NCI-H2107 (cell line): ENCODE results near the gene NABP1.

Source experiments
- DNase-seq: peaks from one replicate; lab custom pipeline; 2025; lab: John Stamatoyannopoulos, UW

NABP1 gene

GRCh38 chr2:191680639-191681038 lies 2.7 kb downstream of the NABP1 start:
- DNase-seq = no peak

- DNase-seq = no peak
Observed at GRCh38 chr2:191682126-191682525, 4.2 kb downstream of the NABP1 start.

- DNase-seq = no peak
Observed at GRCh38 chr2:191686066-191686465, 8.1 kb downstream of the NABP1 start.

GRCh38 chr2:191686729-191687128 lies 8.8 kb downstream of the NABP1 start:
- no peak for DNase-seq

- no peak for DNase-seq
Observed at GRCh38 chr2:191687867-191688266, 9.9 kb downstream of the NABP1 start.

- DNase-seq = no peak
Observed at GRCh38 chr2:191688934-191689695, 11.2 kb downstream of the NABP1 start.

- DNase-seq = no peak
Observed at GRCh38 chr2:191690327-191690726, 12.4 kb downstream of the NABP1 start.

- DNase-seq = no peak
Observed at GRCh38 chr2:191691016-191691735, 13.2 kb downstream of the NABP1 start.

GRCh38 chr2:191691898-191692297 lies 14.0 kb downstream of the NABP1 start:
- DNase-seq = no peak

GRCh38 chr2:191692502-191693115 lies 14.7 kb downstream of the NABP1 start:
- no peak for DNase-seq

- no peak for DNase-seq
Observed at GRCh38 chr2:191693166-191693565, 15.2 kb downstream of the NABP1 start.

GRCh38 chr2:191693778-191694177 lies 15.8 kb downstream of the NABP1 start:
- no peak for DNase-seq

GRCh38 chr2:191696001-191696400 lies 18.1 kb downstream of the NABP1 start:
- DNase-seq = no peak

- no peak for DNase-seq
Observed at GRCh38 chr2:191696966-191697365, 19.0 kb downstream of the NABP1 start.

GRCh38 chr2:191697870-191698269 lies 19.9 kb downstream of the NABP1 start:
- no peak for DNase-seq

GRCh38 chr2:191699341-191699945 lies 21.5 kb downstream of the NABP1 start:
- no peak for DNase-seq

GRCh38 chr2:191701029-191701428 lies 23.1 kb downstream of the NABP1 start:
- DNase-seq = no peak

- no peak for DNase-seq
Observed at GRCh38 chr2:191701696-191702095, 23.8 kb downstream of the NABP1 start.

- no peak for DNase-seq
Observed at GRCh38 chr2:191703079-191703725, 25.3 kb downstream of the NABP1 start.

- no peak for DNase-seq
Observed at GRCh38 chr2:191705084-191705483, 27.1 kb downstream of the NABP1 start.

GRCh38 chr2:191705701-191706100 lies 27.8 kb downstream of the NABP1 start:
- DNase-seq = no peak

GRCh38 chr2:191706791-191707190 lies 28.9 kb downstream of the NABP1 start:
- no peak for DNase-seq
